ENCODE data around the gene PRMT7. TPM values are rescaled to one million over a fixed set of nuclear protein-coding genes. Genes with fewer than 3 reads are reported as not detected.

The PRMT7 gene, protein sequence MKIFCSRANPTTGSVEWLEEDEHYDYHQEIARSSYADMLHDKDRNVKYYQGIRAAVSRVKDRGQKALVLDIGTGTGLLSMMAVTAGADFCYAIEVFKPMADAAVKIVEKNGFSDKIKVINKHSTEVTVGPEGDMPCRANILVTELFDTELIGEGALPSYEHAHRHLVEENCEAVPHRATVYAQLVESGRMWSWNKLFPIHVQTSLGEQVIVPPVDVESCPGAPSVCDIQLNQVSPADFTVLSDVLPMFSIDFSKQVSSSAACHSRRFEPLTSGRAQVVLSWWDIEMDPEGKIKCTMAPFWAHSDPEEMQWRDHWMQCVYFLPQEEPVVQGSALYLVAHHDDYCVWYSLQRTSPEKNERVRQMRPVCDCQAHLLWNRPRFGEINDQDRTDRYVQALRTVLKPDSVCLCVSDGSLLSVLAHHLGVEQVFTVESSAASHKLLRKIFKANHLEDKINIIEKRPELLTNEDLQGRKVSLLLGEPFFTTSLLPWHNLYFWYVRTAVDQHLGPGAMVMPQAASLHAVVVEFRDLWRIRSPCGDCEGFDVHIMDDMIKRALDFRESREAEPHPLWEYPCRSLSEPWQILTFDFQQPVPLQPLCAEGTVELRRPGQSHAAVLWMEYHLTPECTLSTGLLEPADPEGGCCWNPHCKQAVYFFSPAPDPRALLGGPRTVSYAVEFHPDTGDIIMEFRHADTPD
- total RNA-seq (2021) (47.5 and 65.7 TPM in 2 replicates), Bru-seq, nascent RNA (percentile 63 among the genes with signal in this experiment), BruChase-seq, experiment 1, labeled RNA remaining after a 2-hour chase (percentile 61 among the genes with signal in this experiment), BruChase-seq, experiment 2, labeled RNA remaining after a 6-hour chase (percentile 58 among the genes with signal in this experiment)
- long read RNA-seq, partial matches to known transcripts: 3 of 37 reads
- long read RNA-seq, other reads (novel, unspliced or antisense): 34 of 37 reads

DNA sequence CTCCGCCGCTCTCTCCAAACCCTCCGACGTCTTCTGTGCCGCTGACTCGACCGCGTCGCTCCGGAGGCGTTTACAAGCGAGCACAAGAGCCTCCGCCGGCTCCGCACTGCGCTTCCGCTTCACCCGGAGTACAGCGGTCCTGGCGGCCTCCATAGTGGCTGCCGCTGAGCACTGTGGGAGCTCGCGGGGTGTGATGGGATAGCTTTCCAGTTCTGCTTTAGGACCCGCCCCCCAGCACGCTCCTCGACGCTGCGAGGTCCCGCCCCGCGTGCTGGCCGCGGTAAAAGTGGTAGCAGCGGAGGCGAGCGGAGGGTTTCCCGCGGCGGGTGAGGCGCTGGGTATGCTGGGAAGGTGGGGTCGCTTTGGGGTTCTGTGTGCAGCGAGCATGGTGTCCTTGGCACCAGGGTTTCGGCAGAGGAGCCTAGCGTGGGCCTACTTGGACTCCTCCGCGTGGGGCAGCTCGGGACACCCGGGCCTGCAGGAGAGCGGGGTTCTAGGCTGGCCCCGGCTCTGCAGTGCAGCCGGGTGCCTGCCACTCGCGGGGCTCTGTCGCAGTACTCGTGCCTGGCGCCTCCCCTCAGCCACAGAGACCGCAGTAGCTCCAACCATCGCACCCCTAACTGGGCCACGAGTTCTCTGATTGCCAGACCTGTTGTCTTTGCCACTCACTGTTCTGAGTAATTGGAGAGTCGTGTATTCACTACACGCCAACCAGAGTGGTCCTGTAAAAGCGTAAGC, at the start of gene PRMT7, which contains the start of gene SLC7A6OS:
PRMT7 (plus strand) TSS at position 246 of the 738 bp plus-strand sequence. CDS start 4,961 bp downstream, outside the sequence.
SLC7A6OS (minus strand) TSS at position 173 of the 738 bp plus-strand sequence; CDS start at position 153, 20 bp downstream.
- Histone ChIP-seq H3K4me2 (peak within 1 kb of the TSS; percentile 99), H3K36me3 (ENCODE audit: low read depth) (0 out of 2 replicates have a peak, but pooled peaks cover 6% of the 10 kb centered on the region), H3K79me2 (ENCODE audit: low read depth) (peaks cover 66% of the 10 kb centered on the region), H3K9me2 (ENCODE audit: insufficient read depth) (no peaks in the 10 kb centered on the region), H3K4me3 (peak within 1 kb of the TSS; percentile 89), H3K27ac (peak within 1 kb of the TSS; percentile 58), H2AFZ (peak within 1 kb of the TSS; percentile 89), H4K20me1 (ENCODE audit: insufficient read depth) (peaks cover 8% of the 10 kb centered on the region; the same call in 1 of the 2 replicates), H3K27me3 (ENCODE audit: insufficient read depth, low read depth) (no peaks in the 10 kb centered on the region), H3K9me3 (ENCODE audit: insufficient read depth, low read depth) (no peaks in the 10 kb centered on the region), H3F3A (ENCODE audit: insufficient read depth, low read depth) (peaks cover 7% of the 10 kb centered on the region; the same call in 1 of the 2 replicates), H3K4me1 (replicated peaks; ENCODE audit: insufficient read depth) (peaks cover 11% of the 10 kb centered on the region)
- POLR2A ChIA-PET (ENCODE audit: unreplicated experiment): interaction anchor here (0.6 to 0.7 kb wide), 2 partner anchors 12 to 337 kb away, joined by 6 to 8 read pairs; no protein-coding TSS in a partner anchor
- peak; percentile 85 to 87 for DNase-seq
- CTCF ChIA-PET: interaction anchor here (1.2 kb wide), 1 partner anchor 47 kb away, joined by 6 read pairs; the partner anchor contains the start of gene SLC7A6
- TF ChIP-seq EZH2 (IDR thresholded peaks at IDR 0.05; ENCODE audit: low read depth): no peak
- TF ChIP-seq, protein P1, sequence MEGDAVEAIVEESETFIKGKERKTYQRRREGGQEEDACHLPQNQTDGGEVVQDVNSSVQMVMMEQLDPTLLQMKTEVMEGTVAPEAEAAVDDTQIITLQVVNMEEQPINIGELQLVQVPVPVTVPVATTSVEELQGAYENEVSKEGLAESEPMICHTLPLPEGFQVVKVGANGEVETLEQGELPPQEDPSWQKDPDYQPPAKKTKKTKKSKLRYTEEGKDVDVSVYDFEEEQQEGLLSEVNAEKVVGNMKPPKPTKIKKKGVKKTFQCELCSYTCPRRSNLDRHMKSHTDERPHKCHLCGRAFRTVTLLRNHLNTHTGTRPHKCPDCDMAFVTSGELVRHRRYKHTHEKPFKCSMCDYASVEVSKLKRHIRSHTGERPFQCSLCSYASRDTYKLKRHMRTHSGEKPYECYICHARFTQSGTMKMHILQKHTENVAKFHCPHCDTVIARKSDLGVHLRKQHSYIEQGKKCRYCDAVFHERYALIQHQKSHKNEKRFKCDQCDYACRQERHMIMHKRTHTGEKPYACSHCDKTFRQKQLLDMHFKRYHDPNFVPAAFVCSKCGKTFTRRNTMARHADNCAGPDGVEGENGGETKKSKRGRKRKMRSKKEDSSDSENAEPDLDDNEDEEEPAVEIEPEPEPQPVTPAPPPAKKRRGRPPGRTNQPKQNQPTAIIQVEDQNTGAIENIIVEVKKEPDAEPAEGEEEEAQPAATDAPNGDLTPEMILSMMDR (conservative IDR thresholded peaks at IDR 0.05): peak; percentile 28; the same call in 1 of the 2 replicates
- BruUV-seq (replicated peaks): TSS peak; percentile 31
- intact Hi-C loops (cut with micrococcal nuclease; ENCODE audit: unreplicated experiment): loop anchor here (1.0 kb wide), 1 partner anchor 46 kb away; no protein-coding TSS in a partner anchor

DNA sequence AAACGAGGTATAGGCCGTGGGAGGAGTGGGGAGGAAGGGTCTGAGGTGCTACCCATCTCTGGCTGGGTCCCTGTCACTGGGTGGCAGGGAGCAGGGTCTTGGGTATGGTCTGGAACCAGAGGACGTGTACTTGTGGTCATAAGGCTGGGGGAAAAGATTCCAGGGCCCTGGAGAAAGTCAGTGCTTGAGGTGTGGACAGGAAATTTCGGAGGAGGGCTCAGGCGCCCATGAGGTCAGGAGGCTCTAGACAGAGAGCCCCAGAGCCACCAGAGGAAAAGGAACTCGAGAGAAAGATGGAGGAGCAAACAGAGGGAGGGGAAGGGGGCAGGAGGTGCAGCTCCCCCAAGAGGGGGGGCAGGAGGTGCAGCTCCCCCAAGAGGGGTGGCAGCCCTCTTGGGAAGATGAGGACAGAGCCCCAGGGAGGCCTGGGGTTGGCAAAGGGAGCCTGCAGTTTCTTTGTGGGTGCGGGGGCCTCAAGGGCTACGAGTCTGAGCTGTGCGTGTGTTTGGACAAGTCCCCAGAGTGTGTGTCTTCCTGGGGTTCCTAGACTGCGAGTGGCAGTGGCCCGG, 47.2 kb upstream of the PRMT7 start:
- POLR2A ChIA-PET (ENCODE audit: unreplicated experiment): interaction anchor here (1.9 kb wide), 1 partner anchor 27 kb away, joined by 6 read pairs; the partner anchor contains the start of gene ESRP2
- no peak for DNase-seq
- TF ChIP-seq EZH2 (IDR thresholded peaks at IDR 0.05; ENCODE audit: low read depth): no peak
- Histone ChIP-seq H3K4me1 (replicated peaks; ENCODE audit: insufficient read depth) (peaks cover 37% of the 10 kb centered on the region), H3K79me2 (ENCODE audit: low read depth) (peaks cover 35% of the 10 kb centered on the region), H3K9me3 (ENCODE audit: insufficient read depth, low read depth) (no peaks in the 10 kb centered on the region), H3K36me3 (ENCODE audit: low read depth) (peaks cover 8% of the 10 kb centered on the region; the same call in 1 of the 2 replicates), H3K9me2 (ENCODE audit: insufficient read depth) (no peaks in the 10 kb centered on the region), H3K4me3 (peak overlapping the region; percentile 86), H3K4me2 (peak overlapping the region; percentile 93), H3K27ac (peak overlapping the region; percentile 89), H3F3A (ENCODE audit: insufficient read depth, low read depth) (peaks cover 42% of the 10 kb centered on the region), H4K20me1 (ENCODE audit: insufficient read depth) (peaks cover 15% of the 10 kb centered on the region; the same call in 1 of the 2 replicates), H3K27me3 (ENCODE audit: insufficient read depth, low read depth) (no peaks in the 10 kb centered on the region), H2AFZ (peak overlapping the region; percentile 87)
- intact Hi-C loops (cut with micrococcal nuclease; ENCODE audit: unreplicated experiment): no loop called here
- BruUV-seq (replicated peaks): no TSS peak
- CTCF ChIA-PET: interaction anchor here (0.5 to 1.1 kb wide), 6 partner anchors 45 to 996 kb away, joined by 5 to 11 read pairs (median 8); partner anchors contain the start of genes PRMT7 and SLC7A6OS
